CD4-positive, alpha-beta T cell (primary cell): ENCODE measurements around the gene PAX2. TPM values are rescaled to one million over a fixed set of nuclear protein-coding genes. Genes with fewer than 3 reads are reported as not detected.

Source experiments
- ATAC-seq: fragments of 200-7000 bp; cut with Tn5 transposase; one replicate; pipeline ENCODE4 v1.10.0; 2022; ENCODE audit warnings: mild to moderate bottlenecking; ENCODE audit not compliant: poor library complexity
- CTCF ChIA-PET: fragments of 350-600 bp; sonication (Branson Sonifier 250); formaldehyde crosslinking; loops from one replicate; lab custom pipeline; 2021; ENCODE audit warnings: antibody characterized with exemption, inconsistent platforms; lab: Charles Lee
- POLR2A ChIA-PET: fragments of 350-600 bp; sonication (Branson Sonifier 250); formaldehyde crosslinking; loops from one replicate; lab custom pipeline; 2021; ENCODE audit warnings: antibody characterized with exemption, inconsistent platforms; lab: Charles Lee
- DNase-seq, 14 experiments: peaks; one replicate each; pipeline ENCODE4 v3.0.0-alpha.2; 2013 to 2020; ENCODE audit warnings: mixed read lengths in 2 of 14
- H3K27ac ChIP-seq, 2 donors: one replicate each; pipeline versions ENCODE4 v1.5.1 to v1.7.0; 2013; ENCODE audit warnings: low read length in 2 of 2, low read depth in 1 of 2, mild to moderate bottlenecking in 1 of 2
- H3K27me3 ChIP-seq, 2 experiments: 1 replicate in 1 of 2; 2 replicates in 1 of 2; pipeline versions ENCODE4 v1.6.1 to v1.7.0; 2013; ENCODE audit warnings: low read length in 2 of 2, control low read depth in 1 of 2, mild to moderate bottlenecking in 1 of 2, moderate library complexity in 1 of 2; ENCODE audit not compliant: insufficient read depth in 2 of 2, control insufficient read depth in 1 of 2
- H3K36me3 ChIP-seq: one replicate; pipeline ENCODE4 v1.6.1; 2013; ENCODE audit warnings: low read length, control low read depth; ENCODE audit not compliant: insufficient read depth
- H3K4me1 ChIP-seq: one replicate; pipeline ENCODE4 v1.6.1; 2013; ENCODE audit warnings: low read length, control low read depth; ENCODE audit not compliant: insufficient read depth
- H3K4me3 ChIP-seq: one replicate; pipeline ENCODE4 v1.5.1; 2013; ENCODE audit warnings: mild to moderate bottlenecking, low read length, moderate library complexity
- H3K9me3 ChIP-seq, 2 experiments: 1 replicate in 1 of 2; 2 replicates in 1 of 2; pipeline versions ENCODE4 v1.6.1 to v1.7.0; 2013; ENCODE audit warnings: low read length in 2 of 2, mild to moderate bottlenecking in 2 of 2, control low read depth in 1 of 2, moderate library complexity in 1 of 2; ENCODE audit not compliant: control insufficient read depth in 1 of 2, insufficient read depth in 1 of 2
- H3K27ac Mint-ChIP-seq: one replicate; pipeline ENCODE4 v1.8.0; 2020; ENCODE audit warnings: mixed read lengths
- H3K27me3 Mint-ChIP-seq: one replicate; pipeline ENCODE4 v1.8.0; 2021; ENCODE audit warnings: mixed read lengths
- H3K36me3 Mint-ChIP-seq: one replicate; pipeline ENCODE4 v1.8.0; 2021; ENCODE audit warnings: low read depth, mixed read lengths
- H3K4me1 Mint-ChIP-seq: one replicate; pipeline ENCODE4 v1.8.0; 2021; ENCODE audit warnings: low read depth, mixed read lengths
- H3K4me3 Mint-ChIP-seq: one replicate; pipeline ENCODE4 v1.8.0; 2020; ENCODE audit warnings: mild to moderate bottlenecking, mixed read lengths
- H3K9me3 Mint-ChIP-seq: one replicate; pipeline ENCODE4 v1.8.0; 2020; ENCODE audit warnings: mixed read lengths
- CTCF ChIP-seq: fragments of 200-600 bp; IDR thresholded peaks from one replicate; pipeline ENCODE4 v1.8.0; 2022; ENCODE audit warnings: antibody characterized with exemption, mild to moderate bottlenecking
- intact Hi-C, 2 experiments: fragments of 100-400 bp; cut with DNase I in 1 of 2; cut with micrococcal nuclease in 1 of 2; formaldehyde crosslinking; loops; one replicate each; pipeline versions ENCODE4 v1.15.1 to v1.9.0; 2023 to 2025; cut with DNase I, micrococcal nuclease
- total RNA-seq, 174 experiments: library from RNA in 2 of 174; stranded (reverse) in 2 of 174; gene quantifications; one replicate each; pipeline ENCODE4 v1.2.3 and lab custom pipeline; 2021 to 2026

The PAX2 gene
- total RNA-seq, 2 experiments from 2014 or later = not detected

GRCh38 chr10:100811261-100811660 lies 65.9 kb downstream of the PAX2 start:
- H3K4me3 Mint-ChIP-seq = no peak overlapping the region
- no peaks in the 10 kb centered on the region for H3K9me3 ChIP-seq
- ATAC-seq (no peak), DNase-seq (no peak)
- no peaks in the 10 kb centered on the region for H3K9me3 Mint-ChIP-seq
- ChIA-PET POLR2A (no interaction called here), CTCF (no interaction called here)
- no peaks in the 10 kb centered on the region for H3K4me1 Mint-ChIP-seq
- no peak overlapping the region for H3K27ac ChIP-seq
- no peaks in the 10 kb centered on the region for H3K4me1 ChIP-seq
- intact Hi-C loops = no loop called here
- TF ChIP-seq CTCF = no peak
- peaks cover 33 to 45% of the 10 kb centered on the region in 2 experiments for H3K27me3 ChIP-seq
- H3K36me3 Mint-ChIP-seq = no peaks in the 10 kb centered on the region
- no peaks in the 10 kb centered on the region for H3K36me3 ChIP-seq
- H3K4me3 ChIP-seq = no peak overlapping the region
- H3K27ac Mint-ChIP-seq = no peak overlapping the region
- H3K27me3 Mint-ChIP-seq = peaks cover 78% of the 10 kb centered on the region

- ChIA-PET POLR2A (no interaction called here), CTCF (no interaction called here)
- Mint-ChIP-seq H3K9me3 (no peaks in the 10 kb centered on the region), H3K27me3 (peaks cover 78% of the 10 kb centered on the region), H3K27ac (no peak overlapping the region), H3K36me3 (no peaks in the 10 kb centered on the region), H3K4me3 (no peak overlapping the region), H3K4me1 (no peaks in the 10 kb centered on the region)
- Histone ChIP-seq H3K4me3 (no peak overlapping the region), H3K4me1 (no peaks in the 10 kb centered on the region), H3K27me3 (peaks cover 38 to 45% of the 10 kb centered on the region in 2 experiments), H3K9me3 (no peaks in the 10 kb centered on the region), H3K27ac (no peak overlapping the region), H3K36me3 (no peaks in the 10 kb centered on the region)
- DNase-seq (no peak), ATAC-seq (no peak)
- no peak for TF ChIP-seq CTCF
- intact Hi-C loops = no loop called here
Observed at GRCh38 chr10:100811752-100812750, 66.7 kb downstream of the PAX2 start.

- intact Hi-C loops = no loop called here
- no peaks in the 10 kb centered on the region for H3K4me1 ChIP-seq
- H3K4me3 ChIP-seq = no peak overlapping the region
- Mint-ChIP-seq H3K27me3 (peaks cover 75% of the 10 kb centered on the region), H3K4me1 (no peaks in the 10 kb centered on the region), H3K36me3 (no peaks in the 10 kb centered on the region), H3K9me3 (no peaks in the 10 kb centered on the region), H3K4me3 (no peak overlapping the region), H3K27ac (no peak overlapping the region)
- CTCF ChIA-PET = no interaction called here
- H3K36me3 ChIP-seq = no peaks in the 10 kb centered on the region
- peaks cover 38 to 43% of the 10 kb centered on the region in 2 experiments for H3K27me3 ChIP-seq
- ATAC-seq (no peak), DNase-seq (no peak)
- H3K9me3 ChIP-seq = no peaks in the 10 kb centered on the region
- TF ChIP-seq CTCF = no peak
- no peak overlapping the region for H3K27ac ChIP-seq
- POLR2A ChIA-PET = no interaction called here
Observed at GRCh38 chr10:100812978-100813377, 67.6 kb downstream of the PAX2 start.
